NCI-H1092 (cell line): ENCODE results near the gene PRMT5.
"Not testable (repeated sequence)": the region's sequence is repeated elsewhere in the genome, so short reads cannot be mapped to it uniquely, and the experiment has no call there.

Experiments used
- DNase-seq: peaks from one replicate; lab custom pipeline; 2025; lab: John Stamatoyannopoulos, UW

PRMT5 gene

GRCh38 chr14:22929104-22929960, at the start of gene PRMT5:
Gene PRMT5, minus strand, starts transcription at chr14:22929376. Its CDS starts 15 bp downstream, at chr14:22929361.
- DNase-seq: peak; percentile 100

- no peak for DNase-seq
Measured at GRCh38 chr14:22978487-22978837, 49.3 kb upstream of the PRMT5 start.

DNA sequence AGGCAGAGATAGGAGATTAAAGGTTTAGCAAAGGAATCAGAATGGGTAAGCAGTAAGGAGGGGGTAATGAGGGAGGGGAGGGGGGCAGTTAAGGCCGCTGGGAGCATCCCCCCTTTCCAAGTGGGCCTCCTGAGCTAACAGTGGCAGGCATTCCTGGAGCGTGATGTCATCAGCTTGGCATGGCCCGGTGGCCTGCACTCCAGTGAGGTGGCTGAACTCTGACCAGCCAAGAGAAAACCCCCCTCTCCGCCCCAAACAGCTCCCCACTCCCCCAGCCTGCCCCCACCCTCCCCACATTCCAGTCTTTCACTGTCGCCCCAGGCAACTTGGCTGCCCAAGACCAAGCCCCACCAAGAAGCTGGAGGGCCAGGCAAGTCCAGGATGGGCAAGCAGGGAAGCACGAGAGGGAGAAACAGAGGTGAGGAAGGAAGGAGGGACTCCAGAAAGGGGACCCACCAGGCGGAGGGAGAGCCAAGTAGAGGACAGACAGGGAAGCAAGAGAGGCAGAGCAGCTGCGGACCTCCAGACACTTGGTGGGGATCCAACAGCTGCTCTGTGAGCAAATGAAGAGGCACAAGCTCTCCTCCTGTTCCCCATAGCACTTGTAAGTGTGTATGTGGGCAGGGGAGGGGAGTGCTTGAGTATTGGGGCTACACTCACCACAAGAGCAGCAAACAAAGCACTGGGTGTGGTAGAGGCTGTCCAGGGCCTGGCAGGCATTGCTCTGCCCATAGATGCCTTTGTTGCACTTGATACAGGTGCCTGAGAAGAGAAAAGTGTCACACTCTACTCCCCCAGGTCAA, 48.7 kb upstream of the PRMT5 start:
- DNase-seq: no peak

DNA sequence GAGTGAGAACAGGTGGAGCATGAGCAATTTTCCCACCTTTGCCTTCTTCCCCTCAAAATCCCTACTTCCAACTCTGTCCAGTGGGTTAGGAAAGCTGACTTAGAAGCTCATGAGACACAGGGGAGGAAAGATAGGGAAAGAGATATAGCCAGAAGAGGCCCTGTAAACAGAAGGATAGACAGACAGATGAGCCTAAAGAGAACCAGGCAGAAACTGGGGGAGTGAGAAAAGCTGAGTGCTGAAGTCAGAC, 48.2 kb upstream of the PRMT5 start:
- DNase-seq: no peak

- no peak for DNase-seq
Measured at GRCh38 chr14:22976620-22977433, 47.7 kb upstream of the PRMT5 start.

- no peak for DNase-seq
Measured at GRCh38 chr14:22974530-22975313, 45.5 kb upstream of the PRMT5 start.

DNA sequence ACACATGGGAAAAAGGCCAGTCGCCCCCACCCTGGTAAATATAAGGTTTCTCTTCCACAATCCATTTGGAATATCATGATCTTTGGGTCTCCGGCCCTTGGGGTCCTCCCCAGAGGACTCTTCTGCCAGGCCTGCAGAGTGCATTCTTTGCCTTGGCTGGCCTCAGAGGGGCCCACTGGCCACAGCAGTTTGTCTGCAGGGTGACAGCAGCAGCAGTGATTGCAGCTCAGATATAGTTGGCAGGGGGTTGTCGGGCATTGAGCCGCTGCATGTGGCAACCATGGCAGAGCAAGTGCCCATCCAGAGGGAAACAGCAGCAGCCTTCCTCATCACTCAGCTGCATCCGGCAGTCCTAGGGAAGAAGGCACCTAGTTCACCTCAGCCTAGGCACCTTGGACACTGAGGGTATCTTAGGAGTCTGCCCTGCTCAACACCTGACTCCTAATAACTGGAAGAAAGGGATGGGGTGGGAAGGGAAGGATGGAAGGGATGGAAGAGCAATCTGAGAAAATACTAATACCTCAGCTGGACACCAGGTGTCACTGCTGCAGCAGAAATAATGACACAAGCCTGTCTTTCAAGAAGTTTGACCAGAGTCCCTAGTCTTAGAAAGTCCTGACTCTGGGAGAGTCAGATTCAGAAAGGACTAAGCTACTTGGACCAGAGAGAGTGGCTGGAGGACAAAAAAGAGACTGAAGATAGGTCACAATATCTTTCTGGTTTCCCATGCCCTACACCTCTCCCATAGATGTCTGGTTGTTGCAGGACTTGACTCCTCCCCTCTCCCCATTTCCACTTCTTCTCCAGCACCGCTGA, 44.2 kb upstream of the PRMT5 start:
- no peak for DNase-seq

DNA sequence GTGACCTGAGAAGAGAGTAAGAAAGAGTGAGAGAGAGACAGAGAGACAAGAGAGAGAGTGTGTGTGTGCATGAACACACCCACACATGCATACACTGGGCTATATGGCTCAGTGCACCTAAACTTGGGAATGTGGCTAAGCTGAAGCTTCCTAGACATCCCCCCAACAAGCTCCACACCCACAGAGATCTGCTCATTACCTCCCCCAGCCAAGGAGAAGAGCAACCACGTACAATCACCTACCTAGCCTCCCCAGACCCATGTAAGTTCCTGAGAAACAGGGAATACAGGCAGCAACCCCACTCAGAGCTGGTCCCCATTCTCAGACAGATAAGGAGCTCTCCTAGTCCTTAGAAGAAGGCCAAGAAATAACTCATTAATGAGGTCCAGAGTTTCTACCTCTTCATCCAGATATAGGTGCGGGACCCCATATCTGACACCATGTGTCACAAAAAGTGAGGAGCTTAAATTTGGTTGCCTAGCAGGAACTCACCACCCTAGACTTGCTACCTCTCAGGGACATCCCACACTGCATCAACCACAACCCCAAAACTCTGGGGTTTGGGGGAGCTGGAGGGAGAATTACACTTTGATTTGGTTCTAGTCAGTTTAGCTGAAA, 43.2 kb upstream of the PRMT5 start:
- DNase-seq: no peak

GRCh38 chr14:22971152-22971551, 42.0 kb upstream of the PRMT5 start:
- DNase-seq: no peak

DNA sequence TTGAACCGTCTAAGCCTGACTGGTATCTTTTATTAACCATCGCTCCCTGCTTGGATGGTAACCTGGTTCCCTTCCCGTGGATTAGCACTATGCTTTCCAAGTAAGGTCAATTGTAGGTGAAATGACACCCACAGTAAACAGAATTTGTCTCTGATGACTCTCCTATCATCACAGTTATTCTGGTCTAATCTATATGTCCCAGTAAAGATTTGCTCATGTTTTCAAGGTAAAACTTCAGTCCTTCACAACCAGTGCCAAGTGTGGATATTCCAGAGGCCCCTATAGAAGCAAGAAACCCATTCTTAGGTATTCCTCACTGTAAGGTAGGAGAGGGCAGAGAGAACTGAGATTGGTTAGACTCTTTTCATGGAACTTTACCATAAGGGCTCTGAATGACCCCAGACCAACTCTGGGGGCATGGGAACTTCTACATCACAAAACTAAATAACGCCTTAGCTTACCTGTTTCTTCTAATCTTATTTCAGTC, 37.6 kb upstream of the PRMT5 start:
- DNase-seq: no peak

GRCh38 chr14:22965916-22966782, 37.0 kb upstream of the PRMT5 start:
- not testable (repeated sequence) for DNase-seq

- DNase-seq: no peak
Measured at GRCh38 chr14:22962061-22962676, 33.0 kb upstream of the PRMT5 start.

- no peak for DNase-seq
Measured at GRCh38 chr14:22955702-22956569, 26.8 kb upstream of the PRMT5 start.

GRCh38 chr14:22952418-22952817, 23.2 kb upstream of the PRMT5 start:
- DNase-seq: no peak

DNA sequence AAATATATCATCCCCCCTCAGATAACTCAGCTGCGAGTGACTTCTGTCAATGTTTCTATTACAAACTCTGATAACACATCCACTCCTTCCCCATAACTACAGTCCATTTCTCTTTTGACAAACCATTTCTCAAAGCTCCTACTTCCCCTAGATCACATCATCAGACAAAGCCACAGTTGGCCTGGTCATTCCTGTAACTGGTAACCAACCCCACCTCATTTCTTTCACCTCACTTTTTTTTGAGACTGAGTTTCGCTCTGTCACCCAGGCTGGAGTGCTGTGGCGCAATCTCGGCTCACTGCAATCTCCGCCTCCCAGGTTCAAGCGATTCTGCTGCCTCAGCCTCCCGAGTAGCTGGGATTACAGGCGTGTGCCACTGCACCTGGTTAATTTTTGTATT, 22.6 kb upstream of the PRMT5 start:
- not testable (repeated sequence) for DNase-seq

GRCh38 chr14:22945642-22946041, 16.5 kb upstream of the PRMT5 start:
- no peak for DNase-seq

DNA sequence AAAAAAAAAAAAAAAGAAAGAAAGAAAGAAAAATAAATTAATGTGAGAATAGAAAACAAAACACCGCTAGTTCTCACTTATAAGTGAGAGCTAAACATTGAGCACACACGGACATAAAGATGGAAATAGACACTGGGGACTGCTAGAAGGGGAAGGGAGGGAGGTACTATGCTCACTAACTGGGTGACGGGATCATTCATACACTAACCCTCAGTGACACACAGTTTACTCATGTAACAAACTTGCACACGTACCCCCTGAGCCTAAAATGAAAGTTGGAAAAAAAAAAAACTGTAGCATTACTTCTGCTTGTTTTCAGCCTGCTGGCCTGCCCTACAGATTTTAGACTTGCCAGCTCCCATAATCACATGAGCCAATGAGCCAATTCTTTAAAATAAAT, 10.5 kb upstream of the PRMT5 start:
- DNase-seq: no peak

- DNase-seq: no peak
Measured at GRCh38 chr14:22935156-22935555, 6.0 kb upstream of the PRMT5 start.
